Activated B cell treated with CpG ODN at 0.5 μM for 24 hours (primary cell): Measurements from ENCODE around the gene ACTL8. TPM values are rescaled to one million over a fixed set of nuclear protein-coding genes. Genes with fewer than 3 reads are reported as not detected.

ENCODE experiments used
- ATAC-seq: fragments of 200-7000 bp; cut with Tn5 transposase; one replicate; pipeline ENCODE4 v1.10.0; 2021; ENCODE audit warnings: low read depth, mild to moderate bottlenecking, moderate library complexity
- CTCF ChIA-PET: fragments of 350-600 bp; sonication (Branson Sonifier 250); formaldehyde crosslinking; loops from one replicate; lab custom pipeline; 2021; ENCODE audit warnings: antibody characterized with exemption; lab: Charles Lee
- POLR2A ChIA-PET: fragments of 350-600 bp; sonication (Branson Sonifier 250); formaldehyde crosslinking; loops from one replicate; lab custom pipeline; 2021; ENCODE audit warnings: antibody characterized with exemption; lab: Charles Lee
- DNase-seq: peaks from one replicate; pipeline ENCODE4 v3.0.0; 2022
- H3K27ac Mint-ChIP-seq: one replicate; pipeline ENCODE4 v1.8.0; 2020; ENCODE audit warnings: mixed read lengths
- H3K27me3 Mint-ChIP-seq: one replicate; pipeline ENCODE4 v1.8.0; 2021; ENCODE audit warnings: mixed read lengths
- H3K36me3 Mint-ChIP-seq: one replicate; pipeline ENCODE4 v1.8.0; 2021; ENCODE audit warnings: low read depth, mixed read lengths
- H3K4me1 Mint-ChIP-seq: one replicate; pipeline ENCODE4 v1.8.0; 2021; ENCODE audit warnings: mixed read lengths
- H3K4me3 Mint-ChIP-seq: one replicate; pipeline ENCODE4 v1.8.0; 2020; ENCODE audit warnings: mild to moderate bottlenecking, mixed read lengths
- H3K9me3 Mint-ChIP-seq: one replicate; pipeline ENCODE4 v1.8.0; 2020; ENCODE audit warnings: mixed read lengths
- intact Hi-C: fragments of 100-400 bp; cut with micrococcal nuclease; formaldehyde crosslinking; loops from one replicate; pipeline ENCODE4 v1.15.1; 2024
- total RNA-seq: library from RNA; stranded (reverse); gene quantifications from 2 replicates; pipeline ENCODE4 v1.2.3, GENCODE V29; 2022
- TF ChIP-seq, protein P1 (sequence below): fragments of 200-600 bp; IDR thresholded peaks from one replicate; pipeline ENCODE4 v1.8.0; 2022; ENCODE audit warnings: antibody characterized with exemption, mild to moderate bottlenecking

Gene ACTL8
- total RNA-seq, 1 donor from 2014 or later: not detected

DNA sequence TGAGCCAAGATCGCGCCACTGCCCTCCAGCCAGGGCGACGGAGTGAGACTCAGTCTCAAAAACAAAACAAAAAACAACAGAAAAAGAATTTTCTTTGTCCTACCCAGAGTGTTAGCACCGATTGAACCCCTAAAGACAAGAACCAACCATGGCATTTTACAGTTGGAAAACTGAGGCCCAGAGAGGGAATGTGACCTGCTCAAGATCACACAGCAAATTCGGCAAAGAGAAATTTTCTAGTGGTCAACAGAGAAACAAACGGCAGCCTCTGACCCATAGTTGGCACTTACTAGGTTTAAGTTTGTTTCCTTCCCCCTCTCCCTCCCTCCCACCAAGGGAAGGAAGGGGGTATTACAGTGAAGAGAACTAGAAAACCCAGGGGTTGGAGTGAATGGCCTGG, 20.5 kb upstream of the ACTL8 start:
- no peak for DNase-seq
- ChIA-PET CTCF (no interaction called here), POLR2A (no interaction called here)
- no peak overlapping the region for H3K27ac Mint-ChIP-seq
- intact Hi-C loops: no loop called here
- H3K4me3 Mint-ChIP-seq: no peak overlapping the region
- H3K27me3 Mint-ChIP-seq: no peaks in the 10 kb centered on the region
- H3K4me1 Mint-ChIP-seq: no peaks in the 10 kb centered on the region
- H3K36me3 Mint-ChIP-seq: no peaks in the 10 kb centered on the region
- ATAC-seq: no peak
- H3K9me3 Mint-ChIP-seq: no peaks in the 10 kb centered on the region
- TF ChIP-seq, protein P1, sequence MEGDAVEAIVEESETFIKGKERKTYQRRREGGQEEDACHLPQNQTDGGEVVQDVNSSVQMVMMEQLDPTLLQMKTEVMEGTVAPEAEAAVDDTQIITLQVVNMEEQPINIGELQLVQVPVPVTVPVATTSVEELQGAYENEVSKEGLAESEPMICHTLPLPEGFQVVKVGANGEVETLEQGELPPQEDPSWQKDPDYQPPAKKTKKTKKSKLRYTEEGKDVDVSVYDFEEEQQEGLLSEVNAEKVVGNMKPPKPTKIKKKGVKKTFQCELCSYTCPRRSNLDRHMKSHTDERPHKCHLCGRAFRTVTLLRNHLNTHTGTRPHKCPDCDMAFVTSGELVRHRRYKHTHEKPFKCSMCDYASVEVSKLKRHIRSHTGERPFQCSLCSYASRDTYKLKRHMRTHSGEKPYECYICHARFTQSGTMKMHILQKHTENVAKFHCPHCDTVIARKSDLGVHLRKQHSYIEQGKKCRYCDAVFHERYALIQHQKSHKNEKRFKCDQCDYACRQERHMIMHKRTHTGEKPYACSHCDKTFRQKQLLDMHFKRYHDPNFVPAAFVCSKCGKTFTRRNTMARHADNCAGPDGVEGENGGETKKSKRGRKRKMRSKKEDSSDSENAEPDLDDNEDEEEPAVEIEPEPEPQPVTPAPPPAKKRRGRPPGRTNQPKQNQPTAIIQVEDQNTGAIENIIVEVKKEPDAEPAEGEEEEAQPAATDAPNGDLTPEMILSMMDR: no peak

DNA sequence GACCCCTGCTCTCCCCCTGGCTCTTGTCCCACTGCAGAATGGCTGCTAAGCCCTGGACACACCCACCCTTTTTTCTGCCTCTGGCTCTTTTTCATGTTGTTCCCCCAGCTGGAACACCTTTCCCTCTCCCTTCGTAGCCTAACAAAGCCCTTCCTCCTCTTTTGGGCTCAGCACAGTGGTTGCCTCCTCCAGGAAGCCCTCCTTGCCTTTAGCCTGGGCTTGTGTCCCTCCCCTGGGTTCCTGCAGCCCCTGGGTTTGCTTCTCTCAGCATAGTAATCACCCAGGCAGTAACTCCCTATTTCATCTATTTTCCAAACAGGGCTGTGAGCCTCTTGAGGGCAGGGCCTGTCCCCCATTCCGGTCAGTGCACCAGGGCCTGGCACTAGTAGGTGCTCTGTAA, 19.8 kb upstream of the ACTL8 start:
- TF ChIP-seq, protein P1: no peak
- intact Hi-C loops: no loop called here
- Mint-ChIP-seq H3K27ac (no peak overlapping the region), H3K27me3 (peaks cover under 1% of the 10 kb centered on the region), H3K4me3 (no peak overlapping the region), H3K36me3 (no peaks in the 10 kb centered on the region), H3K9me3 (no peaks in the 10 kb centered on the region), H3K4me1 (no peaks in the 10 kb centered on the region)
- CTCF ChIA-PET: no interaction called here
- ATAC-seq (no peak), DNase-seq (no peak)
- POLR2A ChIA-PET: no interaction called here

DNA sequence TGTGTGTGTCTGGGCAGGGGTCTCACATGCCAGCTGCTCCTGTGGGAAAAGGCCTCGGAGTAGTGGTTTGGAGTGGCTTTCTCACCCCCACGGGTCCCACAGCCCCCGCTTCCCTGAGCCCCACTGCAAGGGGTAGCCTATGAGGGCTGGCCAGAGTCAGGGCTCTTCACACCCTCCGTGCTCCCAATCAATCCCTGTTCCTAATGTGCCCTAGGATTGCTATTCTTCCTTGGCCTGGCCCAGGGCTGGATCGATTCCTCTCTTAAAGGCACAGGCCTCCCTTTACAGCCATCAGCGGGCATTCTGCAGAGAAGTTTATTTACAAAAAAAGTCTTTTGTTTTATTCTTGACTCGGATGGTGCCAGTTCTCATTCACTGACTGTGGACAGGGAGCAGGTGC, 19.3 kb upstream of the ACTL8 start:
- H3K36me3 Mint-ChIP-seq: no peaks in the 10 kb centered on the region
- no peak overlapping the region for H3K4me3 Mint-ChIP-seq
- H3K27me3 Mint-ChIP-seq: peaks cover 5% of the 10 kb centered on the region
- no peak for ATAC-seq
- no peak overlapping the region for H3K27ac Mint-ChIP-seq
- H3K9me3 Mint-ChIP-seq: no peaks in the 10 kb centered on the region
- DNase-seq: no peak
- ChIA-PET POLR2A (no interaction called here), CTCF (no interaction called here)
- TF ChIP-seq, protein P1: no peak
- no peaks in the 10 kb centered on the region for H3K4me1 Mint-ChIP-seq
- intact Hi-C loops: no loop called here

- TF ChIP-seq, protein P1: no peak
Observed at GRCh38 chr1:17736625-17737024, 18.5 kb upstream of the ACTL8 start.

GRCh38 chr1:17739050-17739449, 16.1 kb upstream of the ACTL8 start:
- CTCF ChIA-PET: no interaction called here
- no peaks in the 10 kb centered on the region for H3K4me1 Mint-ChIP-seq
- H3K27me3 Mint-ChIP-seq: peaks cover 11% of the 10 kb centered on the region
- H3K9me3 Mint-ChIP-seq: no peaks in the 10 kb centered on the region
- no peak overlapping the region for H3K4me3 Mint-ChIP-seq
- POLR2A ChIA-PET: no interaction called here
- TF ChIP-seq, protein P1: no peak
- H3K36me3 Mint-ChIP-seq: no peaks in the 10 kb centered on the region
- intact Hi-C loops: no loop called here
- DNase-seq (no peak), ATAC-seq (no peak)
- no peak overlapping the region for H3K27ac Mint-ChIP-seq

More at GRCh38 chr1:17736625-17737024, 18.5 kb upstream of the ACTL8 start:
- POLR2A ChIA-PET: no interaction called here
- ATAC-seq: no peak
- CTCF ChIA-PET: no interaction called here
- Mint-ChIP-seq H3K27me3 (peaks cover 8% of the 10 kb centered on the region), H3K9me3 (no peaks in the 10 kb centered on the region), H3K36me3 (no peaks in the 10 kb centered on the region), H3K4me1 (no peaks in the 10 kb centered on the region), H3K4me3 (no peak overlapping the region), H3K27ac (no peak overlapping the region)
- no peak for DNase-seq
- intact Hi-C loops: no loop called here
